Activated CD8-positive, alpha-beta memory T cell treated with anti-CD3 and anti-CD28 coated beads, Interleukin-2, amount 50 U/mL, for 24 hours (primary cell): ENCODE measurements around the gene STYK1.
A peak's percentile ranks its signal among the peaks of the same experiment; 100 is the strongest.
"Not testable (repeated sequence)": the region's sequence is repeated elsewhere in the genome, so short reads cannot be mapped to it uniquely, and the experiment has no call there.

ENCODE experiments used
- DNase-seq: peaks from one replicate; pipeline ENCODE4 v3.0.0-alpha.2; 2020; ENCODE audit errors: extremely low read depth

STYK1 gene

GRCh38 chr12:10620078-10620779, 53.6 kb downstream of the STYK1 start:
- no peak for DNase-seq

DNA sequence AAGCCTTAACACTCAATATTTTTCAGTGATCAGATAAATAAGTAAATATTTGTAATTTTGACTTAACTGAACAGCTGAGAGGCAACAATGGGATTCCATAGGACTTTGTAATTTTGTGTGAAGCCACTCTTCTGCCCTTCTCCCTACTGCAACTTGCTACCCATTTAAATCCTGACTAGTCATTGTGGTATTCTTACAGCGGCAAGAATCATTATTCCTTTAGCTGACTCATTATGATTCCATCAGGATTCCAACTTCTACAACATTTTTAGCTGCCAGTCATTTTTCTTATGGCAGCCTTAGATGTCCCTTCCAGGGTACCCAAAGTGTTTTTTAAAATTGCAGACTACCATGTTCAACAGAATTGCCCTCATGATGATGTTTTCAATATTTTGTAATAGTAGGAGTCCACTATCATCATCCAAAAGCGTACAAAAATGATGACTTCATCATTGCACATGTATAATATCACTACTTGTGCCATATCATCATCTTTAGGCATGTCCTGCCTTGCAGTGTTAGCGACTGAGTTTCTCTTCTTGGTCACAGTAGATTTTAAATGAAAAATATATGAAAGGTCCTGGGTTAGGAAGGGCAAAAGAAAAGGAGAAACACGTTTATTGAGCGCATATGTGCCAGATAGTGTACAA, 55.4 kb downstream of the STYK1 start:
- no peak for DNase-seq

- no peak for DNase-seq
Measured at GRCh38 chr12:10617863-10618262, 56.0 kb downstream of the STYK1 start.

DNA sequence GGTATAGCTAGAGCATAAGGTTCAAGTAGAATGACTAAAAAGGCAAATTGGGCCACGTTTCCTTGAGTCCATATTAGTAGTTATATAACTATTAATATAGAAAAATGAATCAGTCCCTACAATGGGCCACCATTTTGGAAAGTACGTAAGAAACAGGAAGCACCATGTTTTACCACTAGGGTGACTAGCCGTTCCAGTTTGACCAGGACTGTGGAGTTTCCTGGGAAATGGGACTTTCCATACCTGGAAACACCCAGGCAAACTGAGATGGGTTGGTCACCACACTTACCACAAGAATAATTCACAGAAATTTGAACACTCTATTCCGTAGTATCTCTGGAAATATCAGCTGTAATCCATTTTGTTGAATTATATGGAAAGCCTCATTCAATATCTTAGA, 58.3 kb downstream of the STYK1 start:
- no peak for DNase-seq

DNA sequence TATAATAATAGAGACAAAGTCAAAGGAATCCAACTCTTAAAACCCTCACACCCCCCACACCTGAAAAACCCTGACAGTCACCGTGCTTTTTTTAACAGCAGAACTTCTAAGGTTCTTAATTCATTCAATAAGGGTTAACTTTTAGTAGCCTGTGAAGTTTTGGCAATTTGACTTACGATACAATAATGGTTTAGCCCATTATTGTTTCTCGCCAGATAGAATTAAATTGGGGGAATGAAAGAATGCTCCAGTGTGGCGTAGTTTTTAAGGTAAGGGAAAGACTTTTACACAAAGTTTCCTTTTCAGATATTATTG, 59.8 kb downstream of the STYK1 start:
- no peak for DNase-seq

GRCh38 chr12:10613349-10614055, 60.4 kb downstream of the STYK1 start, which contains the start of gene MAGOHB:
MAGOHB (minus strand) TSS chr12:10613609; CDS start chr12:10613532, 77 bp downstream.
- peak; percentile 98 for DNase-seq

GRCh38 chr12:10612984-10613348, 60.9 kb downstream of the STYK1 start:
- no peak for DNase-seq

DNA sequence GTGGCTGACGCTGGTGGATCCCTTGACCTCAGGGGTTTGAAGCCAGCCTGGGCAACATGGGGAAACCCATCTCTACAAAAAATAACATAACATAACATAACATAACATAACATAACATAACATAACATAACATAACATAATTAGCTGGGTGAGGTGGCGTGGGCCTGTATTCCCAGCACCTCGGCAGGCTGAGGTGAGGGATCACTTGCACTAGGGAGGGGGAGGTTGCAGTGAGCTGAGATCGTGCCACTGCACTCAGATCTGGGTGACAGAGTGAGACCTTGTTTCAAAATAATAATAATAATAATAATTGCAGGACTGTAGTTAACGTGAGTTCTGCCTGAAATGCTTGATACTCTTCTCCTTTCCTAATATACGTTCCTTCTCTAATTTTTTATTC, 61.7 kb downstream of the STYK1 start:
- no peak for DNase-seq

- DNase-seq, result not testable (repeated sequence)
Measured at GRCh38 chr12:10611258-10611657, 62.6 kb downstream of the STYK1 start.

DNA sequence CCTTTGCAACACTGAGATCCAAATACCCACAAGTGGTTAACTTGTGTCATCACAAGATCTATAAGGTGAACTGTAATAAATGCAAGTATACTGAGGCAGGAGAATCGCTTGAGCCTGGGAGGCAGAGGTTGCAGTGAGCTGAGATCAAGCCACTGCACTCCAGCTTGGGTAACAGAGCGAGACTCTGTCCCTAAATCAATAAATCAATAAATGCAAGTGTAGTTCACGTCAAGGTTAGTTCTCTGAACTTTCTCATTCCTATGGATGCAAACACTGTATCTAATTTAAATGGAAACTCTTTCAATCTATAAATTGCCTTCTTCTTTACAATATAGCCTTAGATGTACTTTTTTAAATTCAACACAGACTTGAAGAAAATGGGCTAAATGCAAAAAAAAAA, 63.7 kb downstream of the STYK1 start:
- DNase-seq, result no peak

DNA sequence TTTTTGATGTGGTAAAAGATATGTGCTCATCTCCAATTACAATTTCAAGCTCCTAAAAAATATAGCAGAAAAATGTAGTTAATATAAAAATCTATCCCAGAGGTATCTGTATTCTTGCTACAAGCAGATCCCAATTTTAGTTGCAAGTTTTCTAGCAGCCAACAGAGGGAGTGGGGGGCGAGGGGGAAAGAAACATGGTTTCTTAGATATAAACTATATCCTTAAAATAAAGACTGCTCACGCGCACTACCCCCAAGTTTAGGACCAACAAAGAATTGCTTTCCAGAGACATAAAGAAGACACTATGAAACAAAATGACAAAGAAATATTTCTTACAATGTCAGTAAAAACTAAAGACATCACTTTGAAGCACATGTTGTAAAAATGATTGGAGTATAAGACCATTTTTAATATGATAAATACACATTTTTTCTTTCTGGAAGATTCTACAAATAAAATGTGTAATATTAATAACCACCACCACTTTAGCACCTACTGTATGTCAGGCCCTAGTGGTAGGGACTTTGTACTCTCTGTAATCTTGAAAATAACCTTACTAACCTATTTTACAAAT, 65.9 kb downstream of the STYK1 start:
- no peak for DNase-seq

DNA sequence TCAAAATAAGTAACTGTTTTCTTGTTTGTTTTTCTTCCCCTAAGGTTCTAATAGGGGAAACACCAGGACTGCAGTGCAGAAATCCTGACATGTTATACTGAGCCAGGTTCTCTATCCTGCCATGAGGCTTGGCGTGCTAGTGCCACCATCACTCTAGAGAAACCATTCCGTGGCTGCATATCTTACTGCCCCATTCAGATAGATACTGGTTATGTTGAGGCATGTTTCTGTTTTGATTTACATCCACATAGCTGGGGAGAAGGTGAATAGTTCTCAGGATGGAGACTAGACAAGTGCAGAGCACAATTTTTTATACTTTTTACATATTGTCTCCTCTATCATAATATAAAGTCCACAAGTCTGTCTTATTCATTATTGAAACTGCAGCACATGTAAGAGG, 72.0 kb downstream of the STYK1 start:
- DNase-seq, result no peak

DNA sequence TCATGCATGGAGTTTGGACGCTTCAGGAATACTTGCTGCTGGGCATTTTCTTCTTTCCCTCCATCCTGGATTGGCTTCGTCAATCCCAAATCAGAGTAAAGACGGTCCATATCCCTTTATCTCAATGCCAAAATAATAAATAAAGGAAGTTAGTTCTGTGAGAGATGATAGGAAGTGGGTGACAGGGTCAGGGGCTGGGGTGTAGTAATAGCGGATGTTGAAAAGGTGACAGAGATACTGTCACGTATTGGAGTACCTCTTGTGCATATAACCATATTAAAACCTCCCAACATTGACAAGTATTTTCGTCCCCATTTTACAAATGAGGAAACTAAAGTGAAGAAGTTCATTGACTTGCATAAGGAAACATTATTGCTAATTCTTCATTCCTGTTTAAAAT, 72.9 kb downstream of the STYK1 start:
- no peak for DNase-seq

DNA sequence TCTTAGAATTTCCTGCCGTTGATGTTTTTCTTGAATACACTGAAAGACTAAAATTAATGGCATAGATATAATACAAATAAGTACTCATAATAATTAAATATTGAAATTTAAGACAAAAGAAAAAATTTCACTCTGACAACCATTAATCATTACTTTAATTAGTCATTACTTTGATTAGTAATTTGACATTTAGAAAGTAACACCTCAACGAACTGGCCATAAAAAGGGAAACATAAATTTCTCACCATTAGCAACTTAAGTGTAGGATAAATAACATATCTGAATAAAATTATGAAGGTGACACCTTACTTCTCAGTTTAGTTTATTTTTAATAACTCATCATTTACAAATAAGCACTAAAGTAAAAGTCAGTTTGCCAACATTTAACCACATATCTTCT, 78.0 kb downstream of the STYK1 start:
- no peak for DNase-seq

DNA sequence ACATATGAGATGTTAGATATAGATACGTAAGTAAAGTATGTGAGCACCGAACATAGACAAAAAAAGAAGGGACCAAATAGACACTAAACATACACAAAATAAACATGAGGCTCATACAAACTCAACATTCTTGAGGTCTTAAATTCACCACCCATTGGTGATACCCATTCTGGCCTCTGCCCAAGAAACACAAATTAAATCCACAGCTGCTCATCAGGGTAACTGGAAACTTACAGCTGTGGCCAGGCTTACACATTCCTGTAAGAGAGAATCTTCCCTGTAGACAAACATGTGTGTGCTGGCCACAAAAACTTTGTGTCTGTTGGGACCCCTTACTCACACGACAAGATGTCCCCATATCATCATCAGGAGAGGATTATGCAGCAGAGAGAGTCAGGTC, 82.9 kb downstream of the STYK1 start:
- no peak for DNase-seq

DNA sequence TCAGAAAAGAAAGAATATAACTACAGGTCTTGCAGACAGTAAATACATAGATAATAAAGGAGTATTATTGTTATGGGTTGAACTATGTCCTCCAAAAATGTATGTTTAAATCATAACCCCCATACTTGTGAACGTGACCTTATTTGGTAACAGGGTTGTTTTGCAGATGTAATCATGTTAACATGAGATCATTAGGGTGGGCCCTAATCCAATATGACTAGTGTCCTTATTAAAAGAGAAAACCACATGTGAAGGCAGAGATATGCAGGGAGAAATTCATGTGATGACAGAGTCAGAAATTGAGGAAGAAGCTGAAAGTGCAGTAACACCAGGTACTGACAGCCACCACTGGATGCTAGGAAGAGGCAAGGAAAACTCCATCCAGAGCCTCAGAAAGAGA, 89.4 kb downstream of the STYK1 start:
- no peak for DNase-seq

GRCh38 chr12:10582704-10583103, 91.1 kb downstream of the STYK1 start:
- DNase-seq, result no peak

DNA sequence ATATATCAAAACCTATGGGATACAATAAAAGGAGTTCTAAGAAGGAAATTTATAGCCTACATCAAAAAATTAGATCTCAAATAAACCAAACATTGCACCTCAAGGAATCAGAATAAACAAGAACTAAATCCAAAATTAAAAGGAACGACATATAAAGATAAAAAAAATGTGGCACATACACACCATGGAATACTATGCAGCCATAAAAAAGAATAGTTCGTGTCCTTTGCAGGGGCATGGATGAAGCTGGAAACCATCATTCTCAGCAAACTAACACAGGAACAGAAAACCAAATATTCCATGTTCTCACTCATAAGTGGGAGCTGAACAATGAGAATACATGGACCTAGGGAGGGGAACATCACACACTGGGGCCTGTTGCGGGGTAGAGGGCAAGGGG, 91.7 kb downstream of the STYK1 start:
- not testable (repeated sequence) for DNase-seq

DNA sequence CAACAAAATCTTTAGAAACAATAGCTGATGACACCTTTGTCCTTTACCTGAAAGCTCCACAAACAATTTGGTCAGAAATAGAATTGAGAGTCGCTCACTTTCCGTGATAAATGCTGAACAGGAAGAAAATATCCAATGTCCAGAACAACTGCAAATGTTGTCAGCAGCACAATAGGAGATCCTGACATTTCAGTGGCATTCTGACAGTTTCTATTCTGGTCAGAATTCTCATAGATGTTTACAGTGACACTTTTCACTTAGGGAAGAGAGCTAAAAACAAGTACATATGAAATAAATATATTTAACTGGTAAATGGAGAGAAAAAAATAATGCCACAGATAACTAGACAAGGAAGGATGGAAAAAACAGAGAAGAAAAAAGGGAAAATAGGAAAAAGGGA, 99.5 kb downstream of the STYK1 start:
- no peak for DNase-seq

GRCh38 chr12:10572021-10572490, 101.8 kb downstream of the STYK1 start:
- not testable (repeated sequence) for DNase-seq

DNA sequence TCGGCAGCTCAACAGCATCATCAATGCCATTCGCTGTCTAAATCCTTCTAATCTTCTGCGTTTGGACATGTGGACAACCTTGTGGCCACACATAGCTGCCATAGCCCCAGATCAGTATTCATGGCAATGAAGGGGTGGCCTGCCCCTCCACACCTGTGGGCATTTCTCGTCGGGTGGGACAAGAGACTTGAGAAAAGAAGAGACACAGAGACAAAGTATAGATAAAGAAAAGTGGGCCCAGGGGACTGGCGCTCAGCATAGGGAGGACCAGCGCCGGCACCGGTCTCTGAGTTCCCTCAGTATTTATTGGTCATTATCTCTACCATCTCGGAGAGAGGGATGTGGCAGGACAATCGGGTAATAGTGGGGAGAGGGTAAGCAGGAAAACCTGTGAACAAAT, 102.7 kb downstream of the STYK1 start:
- DNase-seq, result no peak
